ENCODE results near the gene NFIB.

DNA sequence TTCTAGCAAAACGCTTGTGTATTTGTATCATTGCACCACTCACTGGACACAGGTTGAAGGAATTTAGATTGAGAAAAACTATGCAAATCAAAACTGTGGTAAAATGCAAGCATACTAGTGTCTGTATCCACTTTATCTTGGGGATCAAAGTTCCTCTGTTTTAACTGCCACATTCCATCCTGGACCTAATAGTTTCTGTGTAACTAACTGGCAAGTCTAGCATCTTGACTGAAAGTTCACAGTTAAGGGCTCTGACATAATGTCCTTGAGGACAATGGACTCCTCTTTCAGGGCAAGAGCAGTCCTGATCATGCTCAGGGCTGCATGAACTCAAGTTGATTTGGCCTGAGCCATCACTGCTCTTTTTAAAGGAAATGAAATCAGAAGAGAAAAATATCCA is 30.7 kb downstream of the NFIB start:
- no peak for TF ChIP-seq POLR2A (IDR thresholded peaks at IDR 0.05)
- TF ChIP-seq, protein P1, sequence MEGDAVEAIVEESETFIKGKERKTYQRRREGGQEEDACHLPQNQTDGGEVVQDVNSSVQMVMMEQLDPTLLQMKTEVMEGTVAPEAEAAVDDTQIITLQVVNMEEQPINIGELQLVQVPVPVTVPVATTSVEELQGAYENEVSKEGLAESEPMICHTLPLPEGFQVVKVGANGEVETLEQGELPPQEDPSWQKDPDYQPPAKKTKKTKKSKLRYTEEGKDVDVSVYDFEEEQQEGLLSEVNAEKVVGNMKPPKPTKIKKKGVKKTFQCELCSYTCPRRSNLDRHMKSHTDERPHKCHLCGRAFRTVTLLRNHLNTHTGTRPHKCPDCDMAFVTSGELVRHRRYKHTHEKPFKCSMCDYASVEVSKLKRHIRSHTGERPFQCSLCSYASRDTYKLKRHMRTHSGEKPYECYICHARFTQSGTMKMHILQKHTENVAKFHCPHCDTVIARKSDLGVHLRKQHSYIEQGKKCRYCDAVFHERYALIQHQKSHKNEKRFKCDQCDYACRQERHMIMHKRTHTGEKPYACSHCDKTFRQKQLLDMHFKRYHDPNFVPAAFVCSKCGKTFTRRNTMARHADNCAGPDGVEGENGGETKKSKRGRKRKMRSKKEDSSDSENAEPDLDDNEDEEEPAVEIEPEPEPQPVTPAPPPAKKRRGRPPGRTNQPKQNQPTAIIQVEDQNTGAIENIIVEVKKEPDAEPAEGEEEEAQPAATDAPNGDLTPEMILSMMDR (IDR thresholded peaks at IDR 0.05), result no peak
- no peak for TF ChIP-seq POLR2AphosphoS5 (IDR thresholded peaks at IDR 0.05)
- TF ChIP-seq EP300 (IDR thresholded peaks at IDR 0.05; ENCODE audit: low read depth), result no peak
